Right cardiac atrium (tissue), 5 donors: ENCODE results near the gene CUTC. TPM values are rescaled to one million over a fixed set of nuclear protein-coding genes. Genes with fewer than 3 reads are reported as not detected.

Source experiments
- ATAC-seq, 2 donors: fragments of 200-7000 bp; cut with Tn5 transposase; one replicate each; pipeline versions ENCODE4 v1.8.0 to v1.9.1; 2020; ENCODE audit warnings: moderate library complexity in 2 of 2, mild to moderate bottlenecking in 1 of 2
- DNase-seq, 3 donors: peaks; one replicate each; pipeline ENCODE4 v3.0.0-alpha.2; 2020
- H3K27ac ChIP-seq: one replicate; pipeline ENCODE4 v1.5.1; 2013; ENCODE audit warnings: mild to moderate bottlenecking, low read length, control low read depth, moderate library complexity
- H3K27me3 ChIP-seq: one replicate; pipeline ENCODE4 v1.6.1; 2013; ENCODE audit not compliant: control insufficient read depth, insufficient read depth
- H3K4me1 ChIP-seq: one replicate; pipeline ENCODE4 v1.6.1; 2013; ENCODE audit warnings: low read length; ENCODE audit not compliant: control insufficient read depth, insufficient read depth
- H3K4me3 ChIP-seq: one replicate; pipeline ENCODE4 v1.5.1; 2013; ENCODE audit warnings: low read length, control low read depth
- H3K9me3 ChIP-seq: one replicate; pipeline ENCODE4 v1.6.1; 2013; ENCODE audit warnings: low read length; ENCODE audit not compliant: control insufficient read depth
- WGBS: extraction: QIAGEN DNeasy Blood & Tissue Kit; methylation state at CpG from one replicate; pipeline ENCODE4 v1.1.7; 2013; 5-methylcytosine and 5-hydroxymethylcytosine counted together
- intact Hi-C, 4 donors: fragments of 100-400 bp; cut with DNase I; formaldehyde crosslinking; loops; one replicate each; pipeline versions ENCODE4 v1.11.0 to v1.14.0; 2022 to 2023
- long read RNA-seq, 4 donors: library from polyadenylated mRNA; unstranded; transcript quantifications; one replicate each; pipeline ENCODE4 v2.0.0, GENCODE V29; 2020 to 2021
- polyA plus RNA-seq: library from polyadenylated mRNA; stranded (reverse); fragments of 200-250 nt; gene quantifications from one replicate; pipeline ENCODE4 v1.2.3, GENCODE V29; 2013
- total RNA-seq, 4 donors: library from RNA; stranded (reverse); fragmentation: NEBNext Ultra II Directional; extraction: Animal tissue kit (Norgen Biotek cat#: 25700); gene quantifications; one replicate each; pipeline ENCODE4 v1.2.1, GENCODE V29; 2021
- donor health status: healthy with polysubstance abuse.
- donor health status: DM: no; HTN: yes; CAD: no.
- donor health status: DM: no; HTN: no; CAD: no.
- donor health status: DM: no; HTN: yes; CAD: no; lungs with severe emphysema.
- donor health status: DM: yes; HTN: yes; CAD: no.

The CUTC gene
- total RNA-seq (10 to 100 TPM; 22.6 to 29.6 (median 26.7) TPM), polyA plus RNA-seq (32.3 TPM)
- long read RNA-seq, donor 1, transcript CUTC-202 (9 exons, 1,346 nt): major isoform, 29 of 41 reads
- long read RNA-seq, donor 1, partial matches to known transcripts: 3 of 41 reads
- long read RNA-seq, donor 1, other reads (novel, unspliced or antisense): 8 of 41 reads
- long read RNA-seq, donor 2, transcript CUTC-202 (9 exons, 1,346 nt): major isoform, 18 of 27 reads
- long read RNA-seq, donor 2, partial matches to known transcripts: 2 of 27 reads
- long read RNA-seq, donor 2, other reads (novel, unspliced or antisense): 4 of 27 reads
- long read RNA-seq, donor 3, transcript CUTC-202 (9 exons, 1,346 nt): major isoform, 107 of 134 reads
- long read RNA-seq, donor 3, transcript CUTC-203 (8 exons, 831 nt): minor isoform, 9 of 134 reads
- long read RNA-seq, donor 3, partial matches to known transcripts: 2 of 134 reads
- long read RNA-seq, donor 3, other reads (novel, unspliced or antisense): 16 of 134 reads
- long read RNA-seq, donor 4, transcript CUTC-202 (9 exons, 1,346 nt): major isoform, 20 of 24 reads
- long read RNA-seq, donor 4, partial matches to known transcripts: 1 of 24 reads
- long read RNA-seq, donor 4, other reads (novel, unspliced or antisense): 1 of 24 reads

- Histone ChIP-seq H3K4me3 (peak within 1 kb of the TSS; percentile 89), H3K27me3 (no peaks in the 10 kb centered on the region), H3K9me3 (no peaks in the 10 kb centered on the region), H3K27ac (peak within 1 kb of the TSS; percentile 90), H3K4me1 (no peaks in the 10 kb centered on the region)
- DNase-seq (peak; percentile 98 to 99 (median 99)), ATAC-seq (peak; percentile 98 to 99)
- intact Hi-C loops: no loop called here
- WGBS: under 1% methylated on average over 73 of the region's 73 CpGs
These were observed at the start of gene CUTC, which contains the start of gene COX15 for GRCh38 chr10:99732033-99732842. TSS of gene CUTC (plus strand) at chr10:99732234. CDS start at chr10:99732349, 115 bp downstream. TSS of gene COX15 (minus strand) at chr10:99732127. CDS start at chr10:99732049, 78 bp downstream.

- no peak for ATAC-seq
- intact Hi-C loops: no loop called here
- WGBS: 88% methylated on average over 1 of the region's 1 CpG
These were observed 49.3 kb upstream of the CUTC start for GRCh38 chr10:99682752-99683151.

GRCh38 chr10:99685597-99685967, 46.5 kb upstream of the CUTC start:
- ATAC-seq (peak in 1 of 2 donors; percentile 57), DNase-seq (no peak)
- peaks cover 3% of the 10 kb centered on the region for H3K4me1 ChIP-seq
- no peaks in the 10 kb centered on the region for H3K9me3 ChIP-seq
- WGBS: 75% methylated on average over 2 of the region's 2 CpGs
- H3K27ac ChIP-seq: no peak overlapping the region
- intact Hi-C loops: no loop called here
- H3K27me3 ChIP-seq: no peaks in the 10 kb centered on the region
- H3K4me3 ChIP-seq: no peak overlapping the region

More at GRCh38 chr10:99682752-99683151, 49.3 kb upstream of the CUTC start:
- Histone ChIP-seq H3K4me3 (no peak overlapping the region), H3K9me3 (no peaks in the 10 kb centered on the region), H3K27ac (no peak overlapping the region), H3K4me1 (peaks cover 3% of the 10 kb centered on the region), H3K27me3 (no peaks in the 10 kb centered on the region)
- no peak for DNase-seq

GRCh38 chr10:99689461-99689860, 42.6 kb upstream of the CUTC start:
- H3K9me3 ChIP-seq: no peaks in the 10 kb centered on the region
- WGBS: 99% methylated on average over 1 of the region's 1 CpG
- intact Hi-C loops: no loop called here
- H3K27ac ChIP-seq: no peak overlapping the region
- no peak overlapping the region for H3K4me3 ChIP-seq
- no peaks in the 10 kb centered on the region for H3K4me1 ChIP-seq
- no peak for DNase-seq
- no peak for ATAC-seq
- no peaks in the 10 kb centered on the region for H3K27me3 ChIP-seq

- 94% methylated on average over 3 of the region's 3 CpGs for WGBS
- no peak overlapping the region for H3K4me3 ChIP-seq
- H3K9me3 ChIP-seq: no peaks in the 10 kb centered on the region
- no peaks in the 10 kb centered on the region for H3K4me1 ChIP-seq
- DNase-seq (no peak), ATAC-seq (no peak)
- intact Hi-C loops: no loop called here
- H3K27ac ChIP-seq: no peak overlapping the region
- no peaks in the 10 kb centered on the region for H3K27me3 ChIP-seq
These were observed 38.0 kb upstream of the CUTC start for GRCh38 chr10:99693933-99694583.

GRCh38 chr10:99695761-99696160, 36.3 kb upstream of the CUTC start:
- no peaks in the 10 kb centered on the region for H3K9me3 ChIP-seq
- H3K27ac ChIP-seq: no peak overlapping the region
- 93% methylated on average over 6 of the region's 6 CpGs for WGBS
- H3K4me3 ChIP-seq: no peak overlapping the region
- DNase-seq: no peak
- no peak for ATAC-seq
- no peaks in the 10 kb centered on the region for H3K4me1 ChIP-seq
- H3K27me3 ChIP-seq: no peaks in the 10 kb centered on the region
- intact Hi-C loops: no loop called here

GRCh38 chr10:99698504-99699080, 33.4 kb upstream of the CUTC start:
- Histone ChIP-seq H3K9me3 (no peaks in the 10 kb centered on the region), H3K4me1 (no peaks in the 10 kb centered on the region), H3K27ac (no peak overlapping the region), H3K4me3 (no peak overlapping the region), H3K27me3 (no peaks in the 10 kb centered on the region)
- intact Hi-C loops: no loop called here
- DNase-seq (no peak), ATAC-seq (no peak)
- WGBS: 83% methylated on average over 8 of the region's 8 CpGs

GRCh38 chr10:99700649-99701048, 31.4 kb upstream of the CUTC start:
- ATAC-seq (no peak), DNase-seq (no peak)
- Histone ChIP-seq H3K27ac (no peak overlapping the region), H3K27me3 (no peaks in the 10 kb centered on the region), H3K4me1 (no peaks in the 10 kb centered on the region), H3K4me3 (no peak overlapping the region), H3K9me3 (no peaks in the 10 kb centered on the region)
- 92% methylated on average over 4 of the region's 4 CpGs for WGBS
- intact Hi-C loops: loop anchor here in 1 of 4 donors (10.0 kb wide), 1 partner anchor 76 kb away; the partner anchor contains the start of gene SLC25A28

GRCh38 chr10:99708428-99709012, 23.5 kb upstream of the CUTC start:
- DNase-seq (no peak), ATAC-seq (no peak)
- Histone ChIP-seq H3K27me3 (no peaks in the 10 kb centered on the region), H3K4me3 (no peak overlapping the region), H3K9me3 (no peaks in the 10 kb centered on the region), H3K27ac (no peak overlapping the region), H3K4me1 (peaks cover 2% of the 10 kb centered on the region)
- 77% methylated on average over 1 of the region's 1 CpG for WGBS
- intact Hi-C loops: loop anchor here in 1 of 4 donors (10.0 kb wide), 1 partner anchor 84 kb away; the partner anchor contains the start of gene SLC25A28
